Muscle layer of duodenum (tissue), 2 donors: Measurements from ENCODE around the gene PHF2.

ENCODE experiments used
- H3K27ac ChIP-seq: one replicate; pipeline ENCODE4 v1.7.0; 2013; ENCODE audit warnings: mild to moderate bottlenecking, low read length
- H3K27me3 ChIP-seq: one replicate; pipeline ENCODE4 v1.7.0; 2013; ENCODE audit warnings: low read depth, mild to moderate bottlenecking, control low read depth, low read length
- H3K36me3 ChIP-seq, 2 donors: one replicate each; pipeline ENCODE4 v1.7.0; 2013; ENCODE audit warnings: low read length in 2 of 2, control low read depth in 1 of 2, mild to moderate bottlenecking in 1 of 2; ENCODE audit not compliant: insufficient read depth in 2 of 2, control insufficient read depth in 1 of 2
- H3K4me1 ChIP-seq, 2 donors: one replicate each; pipeline ENCODE4 v1.7.0; 2013; ENCODE audit warnings: low read length in 2 of 2, mild to moderate bottlenecking in 2 of 2, control low read depth in 1 of 2, moderate library complexity in 1 of 2; ENCODE audit not compliant: insufficient read depth in 2 of 2, control insufficient read depth in 1 of 2
- H3K4me3 ChIP-seq, 2 donors: one replicate each; pipeline ENCODE4 v1.7.0; 2013; ENCODE audit warnings: low read length in 2 of 2, low read depth in 1 of 2, mild to moderate bottlenecking in 1 of 2
- H3K9me3 ChIP-seq, 2 donors: one replicate each; pipeline ENCODE4 v1.7.0; 2013; ENCODE audit warnings: low read length in 2 of 2, control low read depth in 1 of 2, mild to moderate bottlenecking in 1 of 2; ENCODE audit not compliant: control insufficient read depth in 1 of 2
- donor health status: healthy.

PHF2 gene

DNA sequence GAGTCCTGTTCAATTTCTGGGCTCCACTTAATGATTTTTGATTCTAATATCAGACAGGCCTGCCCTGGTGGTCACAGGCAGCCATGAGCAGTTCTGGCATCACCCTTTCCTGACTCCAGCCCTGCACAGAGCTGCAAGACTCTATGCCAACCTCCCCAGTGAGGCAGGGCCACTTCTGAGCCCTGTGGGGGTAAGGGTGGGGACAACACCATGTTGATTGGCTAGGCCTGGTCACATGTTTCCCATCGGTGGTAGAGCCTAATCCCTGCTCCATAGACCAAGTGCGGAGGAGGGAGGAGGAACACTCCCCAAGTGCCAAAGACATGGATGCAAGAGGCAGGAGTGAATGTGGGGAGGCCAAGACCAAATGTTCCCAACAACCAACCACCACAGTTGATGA is 134.6 kb downstream of the PHF2 start:
- H3K4me1 ChIP-seq = no peaks in the 10 kb centered on the region
- peaks cover 0 to 14% of the 10 kb centered on the region in 2 donors for H3K9me3 ChIP-seq
- H3K4me3 ChIP-seq = no peak overlapping the region
- no peak overlapping the region for H3K27ac ChIP-seq
- H3K36me3 ChIP-seq = no peaks in the 10 kb centered on the region
- no peaks in the 10 kb centered on the region for H3K27me3 ChIP-seq

DNA sequence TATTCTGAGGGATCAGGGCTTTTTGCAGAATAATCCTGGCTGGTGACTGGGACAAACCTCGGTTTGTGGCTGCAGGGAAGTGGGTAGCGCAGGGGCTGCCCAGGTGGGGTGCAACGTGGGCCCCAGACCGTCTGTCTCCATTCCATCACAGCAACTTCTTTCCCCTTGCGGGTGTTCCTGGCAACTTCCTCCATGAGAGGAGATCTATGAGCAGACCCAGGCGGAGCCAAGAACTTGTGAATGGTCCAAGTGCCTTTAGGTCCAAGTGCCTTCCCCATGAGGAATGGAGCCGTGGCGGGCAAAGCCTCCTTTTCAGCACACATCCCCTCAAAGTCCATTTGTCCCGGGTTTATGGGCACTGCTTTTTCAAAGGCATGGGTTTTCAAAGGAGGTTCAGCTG is 136.5 kb downstream of the PHF2 start:
- Histone ChIP-seq H3K4me3 (no peak overlapping the region), H3K27ac (no peak overlapping the region), H3K27me3 (no peaks in the 10 kb centered on the region), H3K9me3 (peaks cover 0 to 13% of the 10 kb centered on the region in 2 donors), H3K36me3 (no peaks in the 10 kb centered on the region), H3K4me1 (no peaks in the 10 kb centered on the region)

DNA sequence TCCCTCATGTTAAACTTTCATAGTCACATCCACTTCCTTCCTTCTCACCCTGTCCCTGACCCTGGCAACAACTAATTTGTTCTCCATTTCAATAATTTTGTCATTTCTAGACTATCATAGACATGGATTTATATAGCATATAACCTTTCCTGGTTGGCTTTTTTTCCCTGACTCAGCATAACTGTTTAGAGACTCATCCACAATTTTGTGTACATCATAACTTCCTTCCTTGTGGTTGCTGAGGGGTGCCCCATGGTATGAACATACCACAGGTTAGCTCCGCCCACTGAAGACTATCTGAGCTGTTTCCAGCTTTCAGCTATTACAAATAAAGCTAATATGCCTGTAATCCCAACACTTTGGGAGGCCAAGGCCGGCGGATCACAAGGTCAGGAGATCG is 137.3 kb downstream of the PHF2 start:
- H3K9me3 ChIP-seq = peaks cover 0 to 13% of the 10 kb centered on the region in 2 donors
- H3K36me3 ChIP-seq = no peaks in the 10 kb centered on the region
- H3K4me3 ChIP-seq = no peak overlapping the region

DNA sequence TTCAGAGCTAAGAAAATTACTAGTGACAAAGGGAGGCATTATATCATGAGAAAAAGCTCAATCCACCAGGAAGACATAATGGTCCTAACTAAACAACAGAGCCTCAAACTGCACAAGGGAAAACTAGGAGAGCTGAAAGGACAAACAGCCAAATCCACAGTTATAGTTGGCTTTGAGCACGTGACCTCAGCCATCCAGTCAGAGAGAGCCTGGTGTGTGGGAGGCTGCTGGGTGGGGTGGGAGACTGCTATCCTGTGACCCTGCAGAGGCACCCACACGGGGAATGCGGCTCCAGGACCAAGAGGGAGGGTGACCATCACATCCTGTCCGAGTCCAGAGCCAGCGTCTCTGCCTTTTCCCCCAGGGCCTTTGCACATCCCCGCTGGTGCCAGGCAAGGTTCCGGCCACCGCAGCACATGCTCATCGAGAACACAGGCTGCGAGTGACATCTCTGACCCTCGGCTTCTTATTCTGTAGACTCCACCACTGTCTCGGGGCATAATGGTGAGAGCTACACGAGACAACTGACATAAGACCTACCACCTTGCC is 145.1 kb downstream of the PHF2 start:
- Histone ChIP-seq H3K36me3 (no peaks in the 10 kb centered on the region), H3K4me1 (peaks cover 0 to 7% of the 10 kb centered on the region in 2 donors), H3K27ac (no peak overlapping the region), H3K4me3 (no peak overlapping the region), H3K9me3 (peaks cover 0 to 14% of the 10 kb centered on the region in 2 donors), H3K27me3 (no peaks in the 10 kb centered on the region)

More for the DNA sequence above, 137.3 kb downstream of the PHF2 start:
- H3K27me3 ChIP-seq = no peaks in the 10 kb centered on the region
- no peaks in the 10 kb centered on the region for H3K4me1 ChIP-seq
- no peak overlapping the region for H3K27ac ChIP-seq

DNA sequence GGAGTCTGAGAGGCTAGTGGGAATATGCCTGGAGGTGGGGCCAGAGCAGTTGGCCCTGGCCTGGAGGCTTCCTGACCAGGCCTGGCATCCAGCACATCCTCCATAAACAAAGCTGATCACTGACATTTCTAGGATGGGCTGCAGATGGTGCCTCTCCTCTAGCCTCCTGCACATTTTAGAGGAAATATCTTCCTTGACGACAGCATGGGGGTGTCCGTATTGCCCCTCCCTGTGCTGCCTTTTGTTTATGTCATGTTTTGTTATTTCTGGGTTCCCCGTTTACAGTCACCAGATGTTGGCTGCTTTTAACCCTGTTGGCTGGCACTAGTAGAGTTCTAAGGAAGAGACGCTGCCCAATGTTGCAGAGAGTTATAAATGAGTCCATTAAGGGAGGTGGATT is 148.5 kb downstream of the PHF2 start:
- H3K9me3 ChIP-seq = peaks cover 0 to 11% of the 10 kb centered on the region in 2 donors

DNA sequence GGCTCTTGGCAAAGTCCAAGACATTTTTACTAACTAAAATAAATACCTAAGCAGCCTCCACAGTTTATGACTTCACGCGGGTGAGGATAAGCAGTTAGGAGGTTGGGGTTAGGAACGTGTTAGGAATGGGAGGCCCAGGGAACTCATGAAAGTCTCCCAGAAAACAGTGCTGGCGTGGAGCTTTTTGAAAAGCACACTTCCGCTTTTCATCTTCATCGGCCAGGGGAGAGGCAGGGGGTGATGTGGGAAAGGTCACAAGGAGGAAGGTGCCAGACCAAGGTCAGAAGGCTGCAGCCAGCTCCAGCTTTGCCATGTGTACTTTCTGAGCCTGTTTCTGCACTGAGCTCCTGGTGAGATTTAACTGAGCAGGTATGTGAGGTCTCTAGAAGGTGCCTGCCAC is 149.0 kb downstream of the PHF2 start:
- Histone ChIP-seq H3K27ac (no peak overlapping the region), H3K4me3 (no peak overlapping the region), H3K27me3 (no peaks in the 10 kb centered on the region), H3K4me1 (peaks cover 0 to 12% of the 10 kb centered on the region in 2 donors), H3K9me3 (peaks cover 0 to 11% of the 10 kb centered on the region in 2 donors), H3K36me3 (no peaks in the 10 kb centered on the region)

More for the DNA sequence above, 148.5 kb downstream of the PHF2 start:
- Histone ChIP-seq H3K4me1 (peaks cover 0 to 7% of the 10 kb centered on the region in 2 donors), H3K4me3 (no peak overlapping the region), H3K27ac (no peak overlapping the region), H3K36me3 (no peaks in the 10 kb centered on the region), H3K27me3 (no peaks in the 10 kb centered on the region)

DNA sequence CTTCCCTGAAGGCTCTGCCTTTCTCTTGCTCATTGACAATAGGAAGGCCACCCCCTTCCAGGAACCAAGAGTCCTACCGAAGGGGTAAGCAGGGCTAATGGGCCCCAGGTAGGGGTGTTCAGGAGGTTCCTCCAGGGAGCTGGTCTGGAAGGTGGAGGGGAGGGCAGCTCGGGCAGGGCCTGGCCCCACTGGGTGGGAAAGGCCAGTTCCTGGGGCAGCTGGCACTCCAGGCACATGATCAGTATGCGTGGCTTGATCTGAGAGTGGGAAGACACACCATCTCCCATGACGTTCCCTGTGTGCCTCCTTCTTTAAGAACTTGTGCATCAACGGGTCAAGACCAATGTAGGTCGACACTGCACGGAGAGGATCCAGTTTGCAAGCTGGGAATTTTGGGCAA is 149.8 kb downstream of the PHF2 start:
- peaks cover 0 to 20% of the 10 kb centered on the region in 2 donors for H3K4me1 ChIP-seq
- no peak overlapping the region for H3K4me3 ChIP-seq
- H3K27me3 ChIP-seq = no peaks in the 10 kb centered on the region
- H3K36me3 ChIP-seq = no peaks in the 10 kb centered on the region
- H3K9me3 ChIP-seq = peaks cover 0 to 14% of the 10 kb centered on the region in 2 donors
- no peak overlapping the region for H3K27ac ChIP-seq
